HG03521 (cell line): ENCODE data around the gene KLKB1.

ENCODE experiments used
- ATAC-seq: cut with Tn5 transposase; IDR thresholded peaks from one replicate; pipeline ENCODE4 v1.9.1; 2021; ENCODE audit warnings: mild to moderate bottlenecking, moderate library complexity; ENCODE audit not compliant: unreplicated experiment

KLKB1 gene

DNA sequence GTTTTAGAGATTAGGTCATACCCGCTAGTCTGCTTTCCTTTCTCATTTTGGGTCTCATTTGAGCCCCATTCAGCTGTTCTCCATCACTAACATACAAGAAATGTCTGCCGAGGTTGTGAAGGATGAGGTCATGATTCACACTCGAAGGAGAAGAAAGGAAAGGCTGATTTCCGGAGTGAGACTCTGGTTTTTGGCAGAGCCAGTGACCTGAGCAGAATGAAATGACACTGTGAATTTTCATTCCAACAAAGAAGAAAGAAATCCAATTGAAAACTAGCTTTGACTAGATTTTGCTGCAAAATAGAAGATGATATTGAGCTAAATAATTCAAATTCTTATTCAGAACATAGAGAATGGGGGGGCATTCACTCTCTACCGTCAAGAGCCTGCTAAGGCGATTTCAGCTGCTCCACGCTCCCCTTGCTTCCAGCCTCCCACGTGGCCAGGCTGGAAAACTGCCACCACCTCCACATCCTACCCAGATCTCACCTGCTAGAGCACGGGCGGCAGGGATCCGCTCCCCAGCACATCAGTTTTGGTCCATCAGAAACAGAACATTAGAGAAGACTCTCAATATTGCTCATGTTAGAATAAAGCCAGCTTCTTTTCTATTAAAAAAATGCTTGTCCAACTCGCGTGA is 77.7 kb downstream of the KLKB1 start:
- ATAC-seq: no peak

DNA sequence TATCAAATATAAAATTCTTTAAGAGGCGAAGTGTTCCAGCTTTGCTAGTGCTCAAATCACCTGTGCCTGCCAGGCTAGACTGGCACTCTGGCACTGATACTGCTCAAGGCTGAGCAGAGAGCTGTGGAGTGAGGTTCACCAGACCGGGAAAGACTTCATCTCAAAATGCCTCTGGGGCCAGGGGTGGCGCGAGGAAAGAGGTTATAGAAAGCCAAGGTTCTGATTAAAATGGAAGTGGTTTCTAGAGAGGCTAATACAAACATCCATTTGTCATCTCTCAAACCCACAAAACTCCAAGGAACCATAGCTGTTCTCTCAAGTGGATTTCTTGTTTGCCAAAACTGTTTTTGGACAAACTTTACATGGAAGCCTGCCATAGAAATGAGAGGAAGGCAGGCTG is 80.2 kb downstream of the KLKB1 start:
- ATAC-seq: no peak

DNA sequence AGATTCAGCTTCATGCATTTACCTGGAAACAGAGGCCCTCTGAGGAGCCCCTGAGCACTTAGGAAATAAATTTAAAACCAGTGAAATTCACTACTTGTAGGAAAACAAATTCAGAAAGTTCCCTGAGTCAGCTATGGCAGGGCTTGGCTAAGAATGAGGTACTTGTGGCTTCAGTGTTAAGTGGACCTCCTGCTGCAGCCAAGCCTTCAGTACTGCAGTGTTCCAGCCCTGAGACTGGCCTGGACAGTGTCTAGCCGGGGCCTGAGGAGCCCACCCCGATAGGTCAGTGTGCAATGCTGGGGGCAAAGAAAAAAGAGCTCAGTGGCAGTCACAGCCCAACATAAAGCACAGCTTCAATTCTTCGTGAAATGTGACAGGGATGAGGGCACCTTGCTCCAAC is 80.6 kb downstream of the KLKB1 start:
- ATAC-seq: no peak
